ENCODE measurements around the gene LAMA1.

The LAMA1 gene

DNA sequence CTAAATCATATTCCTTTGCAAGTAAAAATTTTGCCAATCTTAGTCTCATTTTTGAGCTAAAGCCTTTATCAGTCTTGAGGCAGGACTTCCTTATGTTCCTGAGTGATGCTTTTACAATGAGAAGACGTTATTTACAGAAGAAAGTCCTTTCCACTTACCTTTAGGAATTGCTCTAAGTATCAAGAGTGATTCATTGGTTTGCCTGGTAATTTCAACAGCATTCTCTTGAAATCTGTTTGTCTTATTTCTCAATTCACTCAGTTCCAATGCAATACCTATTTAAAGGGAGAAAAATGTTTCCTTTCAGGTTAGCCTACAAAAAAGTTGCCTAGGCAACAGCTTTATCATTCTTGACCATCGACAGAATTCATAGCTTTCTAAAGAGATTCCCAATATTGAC, 137.2 kb downstream of the LAMA1 start:
- DNase-seq, result no peak

DNA sequence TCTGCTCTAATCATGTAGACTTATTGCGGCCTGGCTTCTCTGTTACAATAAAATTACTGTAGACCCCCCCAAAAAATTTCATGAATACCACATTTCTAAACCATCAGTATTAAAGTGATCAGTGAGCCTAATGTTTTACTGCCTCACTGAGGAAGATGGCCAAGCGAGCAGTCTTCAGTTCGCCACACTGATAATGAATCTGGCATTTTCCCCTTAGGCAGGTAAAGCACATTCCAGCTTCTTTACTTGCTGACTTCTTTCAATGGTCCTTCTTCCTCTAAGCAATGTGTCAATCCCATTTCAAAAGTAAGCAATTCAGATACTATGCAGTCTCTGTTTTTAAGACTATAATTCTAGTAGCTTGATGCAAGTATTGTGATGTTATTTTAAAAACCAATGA, 137.6 kb downstream of the LAMA1 start:
- no peak for DNase-seq

DNA sequence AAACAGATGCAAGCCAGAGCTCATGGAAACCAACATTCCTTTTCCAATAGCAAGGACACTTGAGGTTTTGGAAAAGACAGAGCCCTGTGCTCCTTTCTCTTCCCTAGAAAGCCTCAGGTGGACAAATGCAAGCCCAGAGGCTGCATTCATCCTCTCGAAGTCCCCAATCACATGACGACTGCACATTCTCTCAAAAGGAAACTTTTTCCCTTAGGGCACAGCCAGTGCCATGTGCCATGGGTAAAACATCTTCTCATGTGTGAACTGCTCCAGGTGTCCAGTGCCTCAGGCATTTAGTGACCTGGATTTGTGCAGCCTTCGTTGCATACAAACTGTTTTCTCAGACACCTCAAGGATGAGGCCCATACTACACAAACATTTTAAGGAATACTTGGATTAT, 140.7 kb downstream of the LAMA1 start:
- DNase-seq, result no peak

DNA sequence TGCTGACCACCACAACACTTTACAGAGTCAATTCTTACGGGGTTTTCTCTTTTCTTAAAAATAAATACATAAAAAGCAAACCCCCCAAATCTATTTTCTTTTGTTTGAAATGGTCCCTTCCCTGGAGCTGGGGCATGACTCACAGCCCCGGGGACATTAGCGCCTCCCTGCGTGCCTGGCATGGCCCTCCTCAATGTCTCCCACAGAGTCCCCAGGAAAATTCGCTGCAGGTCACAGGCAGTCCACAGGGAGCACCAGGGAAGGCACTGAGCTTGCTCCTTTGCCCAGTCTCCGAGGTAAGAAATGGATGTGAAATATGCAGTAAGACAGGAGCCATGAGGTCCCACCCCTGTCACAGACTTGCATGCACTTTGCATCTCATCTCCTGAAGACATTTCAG, 142.5 kb downstream of the LAMA1 start:
- DNase-seq, result no peak

DNA sequence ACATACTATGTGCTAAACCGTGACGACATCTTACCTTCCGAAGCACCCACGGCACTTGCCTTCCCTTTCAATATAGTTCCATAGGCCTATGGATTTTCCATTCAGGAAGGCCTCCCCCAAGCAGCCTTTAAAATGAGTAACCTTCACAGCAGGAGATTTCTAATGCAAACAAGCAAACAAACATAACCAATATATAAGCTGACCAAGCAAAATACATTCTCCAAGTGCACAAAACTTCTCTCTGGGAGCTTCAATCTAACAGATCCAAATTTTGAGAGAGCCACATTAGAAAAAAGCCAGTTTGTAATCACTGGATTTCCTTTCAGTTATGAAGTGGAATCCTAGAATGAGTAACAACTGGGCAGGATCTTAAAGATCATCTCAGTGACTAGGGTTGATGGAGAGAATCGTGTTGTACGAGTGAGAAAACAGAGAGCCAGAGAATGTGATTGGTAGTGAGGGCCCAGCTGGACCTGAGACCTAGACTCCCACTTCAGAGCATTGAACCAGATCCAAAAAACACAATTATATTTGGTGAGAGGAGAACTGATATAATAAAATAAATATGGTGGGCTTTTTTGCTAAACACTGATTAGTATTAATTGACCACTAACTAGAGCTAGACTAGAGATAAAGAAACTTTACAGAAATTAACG, 145.6 kb downstream of the LAMA1 start:
- no peak for DNase-seq

DNA sequence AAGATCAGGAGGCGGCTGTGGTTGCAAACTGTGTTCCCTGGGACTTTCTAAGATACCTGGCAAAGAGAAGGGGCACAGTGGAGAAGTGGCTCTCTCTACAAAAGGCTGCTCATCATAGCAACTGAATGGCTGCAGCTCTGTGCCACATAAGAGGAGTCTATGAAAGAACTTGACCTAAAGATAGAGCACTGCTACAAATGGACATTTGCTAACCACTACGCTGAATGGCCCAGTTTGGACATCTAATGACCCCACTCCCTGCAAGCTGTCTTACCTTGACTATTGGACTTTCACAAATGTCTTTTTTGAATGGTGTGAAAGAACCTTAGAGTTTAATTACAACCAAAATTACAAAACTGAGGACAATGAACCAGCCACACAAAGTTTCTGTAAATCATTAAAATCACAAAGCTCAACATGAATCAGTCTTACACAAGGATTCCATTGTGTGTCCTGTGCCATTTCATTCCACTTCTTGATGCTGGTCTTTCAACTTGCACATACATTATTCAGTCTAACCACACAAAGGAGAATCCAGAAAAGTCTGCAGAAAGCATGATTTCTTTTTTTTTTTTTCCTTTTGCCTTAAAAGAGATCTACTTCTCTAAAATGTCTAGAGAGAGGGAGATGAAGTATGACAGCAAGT, 154.0 kb downstream of the LAMA1 start:
- DNase-seq, result no peak

DNA sequence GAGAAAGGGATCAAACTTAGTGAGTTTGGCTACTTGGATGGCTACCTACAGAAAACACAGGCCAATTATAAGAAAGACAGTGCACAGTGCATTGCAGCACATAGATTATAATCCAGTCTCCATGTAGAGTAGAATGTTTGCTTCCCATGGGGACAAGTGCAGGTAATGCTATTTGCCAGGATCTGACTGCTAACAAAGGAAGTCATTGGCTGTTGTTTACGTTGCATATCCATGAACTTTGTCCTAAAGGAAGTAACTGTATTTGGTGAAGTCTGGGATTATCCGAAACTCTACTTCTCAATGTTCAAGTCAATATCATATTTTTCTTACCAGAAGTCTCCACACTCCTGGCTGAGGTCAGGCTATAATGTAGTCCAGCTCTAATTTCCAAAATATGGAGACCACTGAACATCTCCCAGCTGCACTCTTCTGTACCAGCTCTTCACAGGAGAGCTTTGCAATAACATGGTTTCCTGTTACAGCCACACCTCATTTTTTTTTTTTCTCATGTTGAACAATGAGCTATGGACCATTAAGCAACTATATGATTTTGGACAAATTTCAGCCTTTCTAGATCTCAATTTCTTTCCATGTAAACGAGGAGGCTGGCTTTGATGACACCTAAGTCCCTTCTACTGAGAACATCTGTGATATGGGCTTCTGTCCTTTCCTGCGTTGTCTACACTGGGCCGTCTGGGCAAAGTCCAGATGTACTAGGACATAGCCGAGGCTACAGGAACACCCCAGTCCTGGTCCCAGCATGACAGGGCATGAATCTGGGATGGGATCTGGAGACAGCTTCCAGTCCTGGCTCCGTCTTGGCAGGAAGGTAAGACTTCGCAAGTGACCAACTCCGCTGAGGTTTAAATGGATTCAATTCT, 154.8 kb downstream of the LAMA1 start:
- no peak for DNase-seq

DNA sequence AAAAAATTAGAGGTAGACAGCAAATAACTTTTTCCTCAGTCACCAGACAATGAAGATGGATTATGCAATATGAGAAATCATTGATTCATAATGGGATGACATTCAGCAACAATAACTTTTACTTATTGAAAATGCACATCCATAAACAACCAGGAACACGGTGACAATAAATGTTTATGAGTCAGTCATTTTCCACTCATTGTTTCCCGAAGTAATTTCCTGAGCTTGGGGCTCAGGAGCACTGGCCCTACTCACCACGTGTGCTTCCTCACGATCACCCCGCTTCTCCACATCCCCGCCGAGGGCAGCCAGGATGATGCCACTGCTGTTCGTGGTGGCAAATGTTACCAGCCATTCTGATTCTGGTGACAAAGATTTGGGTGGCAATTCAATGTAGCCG, 156.3 kb downstream of the LAMA1 start:
- DNase-seq, result no peak

DNA sequence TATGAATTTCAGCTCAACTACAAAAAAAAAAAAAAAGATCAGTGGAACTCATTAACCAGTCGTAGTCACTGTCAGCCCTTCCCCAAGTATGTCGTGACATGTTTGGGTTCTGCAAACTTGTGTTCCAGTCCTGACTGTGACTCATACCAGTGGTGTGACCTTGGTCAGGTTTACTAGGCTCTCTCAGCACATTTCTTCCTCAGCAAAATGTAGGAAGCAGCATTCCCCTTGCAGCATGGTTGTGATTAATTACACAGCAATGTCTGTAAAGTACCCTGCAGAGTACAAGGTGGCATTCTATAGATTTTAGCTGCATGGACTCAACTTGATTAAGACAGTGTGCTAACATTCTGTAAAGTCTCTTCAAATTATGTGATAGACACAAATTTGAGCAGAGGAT, 156.9 kb downstream of the LAMA1 start:
- no peak for DNase-seq

DNA sequence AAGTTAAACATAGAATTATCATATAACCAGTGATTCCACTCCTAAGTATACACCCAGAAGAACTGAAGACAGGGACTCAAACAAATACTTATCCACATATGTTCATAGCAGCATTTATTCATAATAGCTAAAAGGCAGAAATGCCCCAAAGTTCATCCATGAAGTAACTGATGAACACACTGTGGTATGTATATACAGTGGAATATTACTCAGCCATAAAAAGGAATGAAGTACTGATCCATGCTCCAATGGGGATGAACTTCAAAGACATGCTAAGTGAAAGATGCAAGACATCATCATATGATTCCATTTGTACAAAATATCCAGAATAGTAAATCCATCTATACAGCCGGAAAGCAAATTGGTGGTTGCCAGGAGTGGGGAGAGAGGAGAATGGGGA, 157.5 kb downstream of the LAMA1 start:
- no peak for DNase-seq

DNA sequence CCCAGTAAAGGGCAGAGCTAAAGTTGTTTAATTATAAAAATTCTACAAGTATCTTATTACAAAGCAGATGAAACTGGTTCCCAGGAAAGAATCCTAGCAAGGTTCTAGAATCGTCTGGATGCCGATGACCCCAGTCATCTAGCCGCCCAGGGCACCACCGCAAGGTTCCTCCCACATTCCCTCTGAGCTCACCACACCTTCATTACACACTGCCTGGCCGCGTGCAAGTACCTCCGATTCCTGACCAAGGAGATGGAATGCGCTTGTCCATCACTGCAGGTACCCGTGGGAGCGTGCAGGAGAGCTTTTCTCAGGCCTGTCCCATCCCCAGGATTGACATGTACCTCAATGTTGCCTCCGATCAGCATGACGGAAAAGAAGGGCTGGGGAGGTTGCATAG, 158.5 kb downstream of the LAMA1 start:
- no peak for DNase-seq

DNA sequence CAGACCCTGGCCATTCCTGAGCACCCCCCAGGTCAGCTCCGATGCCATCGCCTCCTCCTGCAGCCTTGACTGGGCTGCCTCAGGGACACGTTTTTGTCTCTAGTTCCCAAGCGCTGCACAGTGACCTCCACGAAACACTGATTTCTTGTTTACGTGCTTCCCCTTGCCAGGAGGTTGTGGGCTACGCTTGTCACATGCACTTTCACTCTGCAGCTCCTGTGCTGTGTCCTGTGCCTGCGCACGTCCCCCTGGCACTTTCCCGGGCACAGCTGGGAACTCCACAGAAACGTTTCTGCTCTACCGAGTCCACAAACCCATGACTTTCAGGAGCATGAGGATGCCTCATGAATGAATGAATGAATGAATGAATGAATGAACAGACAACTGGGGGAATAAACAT, 160.6 kb downstream of the LAMA1 start:
- no peak for DNase-seq

DNA sequence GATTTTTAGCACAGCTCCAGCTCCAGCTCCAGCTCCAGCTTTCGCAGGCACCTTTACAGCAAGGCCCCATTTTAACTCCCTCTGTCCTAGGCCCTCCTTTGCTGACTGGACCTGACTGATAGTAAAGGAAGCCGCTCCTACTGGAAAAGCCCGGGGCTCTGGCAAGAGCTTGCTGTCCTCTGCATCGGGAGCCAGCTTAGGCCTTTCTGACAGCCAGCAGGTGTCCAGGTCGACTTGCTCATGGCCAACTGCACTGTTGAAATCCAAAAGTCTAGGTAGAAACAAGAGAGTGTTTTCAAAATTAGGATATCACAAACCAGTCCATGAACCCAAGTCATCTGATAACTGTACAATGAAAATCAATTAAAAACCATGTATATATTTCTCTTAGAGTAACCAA, 161.1 kb downstream of the LAMA1 start:
- no peak for DNase-seq

DNA sequence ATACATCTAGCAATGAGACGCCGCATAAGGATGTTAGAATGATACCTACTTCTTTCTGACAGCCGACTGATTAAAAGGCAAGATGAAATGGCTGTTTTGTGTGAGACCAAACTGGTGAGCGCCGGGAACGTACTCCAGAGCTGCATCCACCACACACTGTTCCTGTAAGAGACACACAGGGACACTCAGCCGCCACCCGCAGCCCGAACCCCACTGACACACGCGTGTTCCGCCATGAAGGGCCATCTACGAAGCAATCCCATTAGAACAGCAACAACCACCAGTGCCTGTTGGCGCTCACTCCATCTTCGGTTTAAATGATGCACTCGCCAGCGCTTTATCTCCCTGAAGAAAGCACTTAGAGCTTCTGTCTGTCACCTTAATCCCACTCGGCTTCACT, 162.3 kb downstream of the LAMA1 start:
- no peak for DNase-seq

DNA sequence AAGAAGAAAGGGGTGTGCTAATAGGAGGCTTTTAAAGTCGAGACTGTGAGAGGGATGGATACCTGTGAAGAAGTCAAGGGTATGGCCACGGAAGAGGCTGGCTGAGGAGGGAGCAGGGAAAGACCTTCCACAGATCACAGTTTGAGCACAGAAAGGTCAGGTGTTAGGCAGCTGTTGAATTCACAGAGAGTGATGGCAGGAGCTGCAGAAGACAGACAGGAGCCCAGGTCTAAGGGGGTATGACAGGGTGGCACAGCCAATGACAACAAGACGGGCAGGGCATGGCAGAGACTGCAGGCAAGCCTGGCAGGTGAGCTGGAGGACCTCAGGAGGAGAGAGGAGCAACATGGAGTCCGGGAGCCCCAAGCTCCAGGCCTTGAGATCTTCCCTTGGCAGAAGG, 163.1 kb downstream of the LAMA1 start:
- no peak for DNase-seq

DNA sequence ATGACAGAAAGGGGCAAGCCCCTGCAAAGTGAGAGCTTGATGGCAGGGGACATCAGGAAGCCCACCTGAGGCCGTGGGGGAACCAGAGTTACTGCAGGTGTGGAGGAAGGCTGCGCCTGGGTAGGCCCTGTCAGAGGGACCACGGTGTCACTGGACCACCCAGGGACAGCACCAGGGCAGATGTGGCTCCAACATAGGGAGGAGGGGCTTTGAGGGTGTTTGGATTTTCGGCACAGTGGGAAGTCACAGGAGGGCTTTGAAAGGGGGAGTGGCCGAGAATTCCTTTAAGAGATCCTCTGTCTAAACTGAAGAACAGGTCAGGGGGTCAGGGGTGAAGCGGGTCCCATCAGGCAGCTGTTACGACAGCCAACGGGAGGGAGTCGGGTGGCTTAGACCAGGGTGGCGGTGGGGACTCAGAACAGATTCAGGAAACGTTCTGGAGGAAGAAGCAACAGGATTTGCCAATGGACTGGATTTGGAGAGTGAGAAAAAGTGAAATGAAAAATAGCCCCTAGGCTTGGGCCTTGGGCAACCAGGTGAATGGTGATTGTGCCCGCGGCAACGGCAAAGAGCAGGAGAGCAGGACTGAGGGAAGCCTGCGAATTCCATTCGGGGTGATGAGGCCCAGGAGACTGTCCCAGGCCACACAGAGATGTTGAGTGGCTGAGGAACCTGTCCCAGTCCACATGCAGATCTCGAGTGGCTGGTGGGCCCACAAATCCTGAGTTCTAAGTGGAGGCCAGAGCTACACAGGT, 166.1 kb downstream of the LAMA1 start:
- no peak for DNase-seq

DNA sequence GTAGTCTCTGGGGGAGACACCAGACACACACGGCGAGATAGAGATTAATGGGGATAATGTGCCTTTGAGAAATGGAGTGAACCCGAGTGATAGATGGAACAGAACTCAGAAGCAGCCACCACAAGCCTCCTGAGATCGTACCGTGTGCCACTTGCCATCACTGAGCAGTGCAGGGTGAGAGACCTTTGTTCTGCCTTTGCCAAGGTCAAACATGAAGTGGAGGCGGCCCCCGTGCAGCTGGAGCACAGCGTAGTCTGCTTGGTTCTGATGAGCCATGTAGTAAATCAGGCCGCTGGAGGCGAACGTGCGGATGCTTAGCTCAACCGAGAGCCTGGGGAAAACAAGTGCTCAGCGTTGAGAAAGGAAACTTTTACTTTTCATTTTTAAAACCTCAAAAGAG, 167.0 kb downstream of the LAMA1 start:
- DNase-seq, result no peak

DNA sequence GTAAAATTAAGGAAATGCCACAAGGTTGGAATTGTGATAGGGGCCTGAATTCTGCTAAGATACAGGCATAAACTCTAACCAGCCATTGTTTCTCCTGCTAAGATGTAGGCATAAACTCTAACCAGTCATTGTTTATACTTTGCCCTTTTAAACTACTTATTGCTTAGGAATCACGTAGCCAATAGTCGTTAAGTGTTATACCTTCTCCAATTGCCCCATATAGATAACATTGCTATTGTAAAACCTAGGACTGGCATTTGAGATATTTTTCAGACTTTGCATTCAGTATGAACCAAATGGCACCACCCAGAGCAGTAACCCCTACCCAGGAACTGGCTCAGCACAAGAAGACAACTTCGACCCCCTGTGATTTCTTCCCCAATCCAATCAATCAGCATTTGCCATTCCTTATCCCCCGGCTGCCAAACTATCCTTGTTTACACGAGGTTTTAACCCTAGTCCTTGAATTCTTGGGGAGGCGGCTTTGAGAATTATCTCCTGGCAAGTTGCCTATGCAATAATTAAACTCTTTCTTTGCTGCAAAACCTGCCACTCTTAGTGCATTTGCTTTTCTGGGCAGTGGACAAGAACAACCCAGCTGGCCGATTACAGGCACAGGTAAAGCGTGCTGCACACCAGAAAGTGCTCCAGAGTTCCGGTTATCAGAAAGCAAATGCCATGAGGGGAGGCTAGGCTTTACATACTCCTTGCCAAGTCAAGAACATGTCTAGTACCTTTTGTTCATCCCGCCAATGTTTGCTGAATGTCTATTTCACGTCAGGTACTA, 167.6 kb downstream of the LAMA1 start:
- DNase-seq, result no peak

DNA sequence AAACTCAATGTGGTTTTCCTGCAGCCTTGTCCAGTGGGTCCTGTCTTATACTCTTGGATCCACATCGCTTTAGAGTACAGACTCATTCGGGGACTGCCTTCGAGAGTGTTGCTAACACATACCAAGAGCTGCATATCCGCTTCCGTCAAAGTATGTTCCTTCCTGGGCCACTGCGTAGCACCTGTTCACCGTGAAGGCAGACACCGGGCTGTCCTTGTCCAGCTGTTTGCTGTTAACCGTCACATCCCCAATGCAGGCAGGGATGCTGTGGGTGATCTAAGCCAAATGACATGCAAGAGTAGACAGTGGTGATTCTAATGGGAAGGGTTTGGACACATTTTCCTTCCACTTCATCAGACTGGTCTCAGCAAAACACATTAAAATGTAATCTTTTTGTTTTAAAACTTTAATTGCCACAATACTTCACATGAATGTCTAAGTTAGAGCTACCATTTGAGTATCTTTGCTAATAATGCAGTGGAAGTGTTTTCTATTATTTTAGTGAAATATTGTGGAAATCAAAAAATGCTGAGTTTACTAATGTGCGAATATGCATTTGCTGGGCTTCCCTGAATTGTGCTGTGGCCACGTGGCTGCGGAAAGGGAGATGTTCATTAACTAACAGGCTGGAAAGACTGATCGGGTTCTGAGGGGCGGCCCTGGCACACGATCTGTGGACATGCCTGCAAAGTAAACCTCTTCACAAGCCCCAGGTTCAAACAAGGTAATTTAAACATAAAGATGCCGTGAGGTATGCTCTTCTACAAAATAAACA, 169.1 kb downstream of the LAMA1 start:
- peak; percentile 21 for DNase-seq

DNA sequence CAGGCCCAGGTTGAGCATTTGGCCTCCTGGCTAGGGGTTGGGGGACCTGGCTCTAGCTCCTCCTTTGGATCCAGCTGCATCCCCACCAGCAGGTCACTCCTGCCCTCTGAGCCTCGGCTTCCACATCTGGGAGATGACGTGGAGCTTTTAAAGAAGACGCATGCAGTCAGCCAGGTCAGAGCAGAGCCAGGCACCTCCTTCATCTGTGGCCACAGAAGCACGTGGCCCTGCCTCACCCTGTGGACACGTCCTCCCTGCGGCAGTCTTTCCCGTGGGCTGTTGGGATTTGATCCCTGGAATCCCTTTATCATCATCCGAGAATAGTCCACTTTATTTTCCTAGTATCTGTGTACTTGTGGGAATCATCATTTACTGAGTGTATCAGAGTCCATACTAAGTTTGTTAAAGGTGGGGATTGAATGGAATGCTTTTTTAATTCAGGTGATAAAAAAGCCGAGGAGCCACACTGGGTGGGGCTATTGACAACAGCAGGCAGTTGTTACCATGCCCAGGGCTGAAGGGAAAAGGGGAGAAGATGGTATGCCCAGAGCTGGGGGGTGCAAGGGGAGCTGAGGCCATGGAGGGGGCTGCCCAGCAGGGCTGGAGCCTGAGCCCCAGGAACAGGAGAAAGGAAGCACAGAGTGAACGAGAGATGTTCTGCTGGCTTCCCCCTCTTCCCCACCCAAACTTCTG, 170.1 kb downstream of the LAMA1 start:
- no peak for DNase-seq

DNA sequence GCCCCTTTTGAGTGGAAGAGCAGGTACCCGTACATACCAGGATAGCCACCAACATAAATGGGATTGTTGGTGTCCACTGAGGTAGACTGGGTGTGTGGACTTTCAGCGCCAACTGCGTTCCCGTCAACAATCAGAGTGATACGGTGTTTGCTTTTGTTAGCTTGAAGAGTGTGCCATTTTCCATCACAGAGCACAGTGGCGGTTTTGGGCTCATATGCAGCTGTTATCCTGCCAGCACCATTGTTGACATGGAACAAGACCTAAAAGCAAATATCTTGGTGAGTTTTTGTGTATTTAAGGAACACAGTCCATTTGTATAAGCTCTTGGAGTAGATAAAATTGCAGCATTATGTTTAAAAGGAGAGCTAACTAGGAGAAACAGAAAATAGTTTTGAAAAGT, 174.5 kb downstream of the LAMA1 start:
- DNase-seq, result peak; percentile 19
